GM21381 (cell line): ENCODE data around the gene PLPPR1.
"Not testable (repeated sequence)": the region's sequence is repeated elsewhere in the genome, so short reads cannot be mapped to it uniquely, and the experiment has no call there.

Source experiments
- ATAC-seq: cut with Tn5 transposase; IDR thresholded peaks from one replicate; pipeline ENCODE4 v1.9.1; 2021; ENCODE audit warnings: mild to moderate bottlenecking, moderate library complexity; ENCODE audit not compliant: unreplicated experiment

Gene PLPPR1

GRCh38 chr9:101274971-101275768 lies 246.6 kb downstream of the PLPPR1 start:
- no peak for ATAC-seq

DNA sequence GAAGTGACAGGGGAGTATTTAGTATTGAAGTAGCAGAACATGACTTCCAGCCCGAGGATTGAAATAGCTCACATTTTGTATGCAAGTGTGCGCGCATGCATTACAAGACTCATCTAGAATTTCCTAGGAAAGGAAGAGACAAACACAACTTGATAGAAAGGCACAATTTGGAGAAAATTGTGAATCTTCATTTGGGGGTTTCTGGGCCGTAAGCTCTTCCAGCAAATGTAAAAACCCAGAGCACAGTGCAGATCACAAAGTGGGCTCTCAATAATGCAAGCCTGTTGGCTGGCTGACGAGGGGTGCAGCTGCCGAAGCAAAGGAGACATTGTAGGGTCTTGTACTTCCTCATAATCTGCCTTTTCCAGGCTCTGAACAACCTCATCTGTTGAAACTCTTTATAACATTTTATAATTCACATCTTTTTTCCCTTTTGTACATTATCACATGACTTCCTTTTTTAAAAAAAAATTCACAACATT lies 247.3 kb downstream of the PLPPR1 start:
- no peak for ATAC-seq

DNA sequence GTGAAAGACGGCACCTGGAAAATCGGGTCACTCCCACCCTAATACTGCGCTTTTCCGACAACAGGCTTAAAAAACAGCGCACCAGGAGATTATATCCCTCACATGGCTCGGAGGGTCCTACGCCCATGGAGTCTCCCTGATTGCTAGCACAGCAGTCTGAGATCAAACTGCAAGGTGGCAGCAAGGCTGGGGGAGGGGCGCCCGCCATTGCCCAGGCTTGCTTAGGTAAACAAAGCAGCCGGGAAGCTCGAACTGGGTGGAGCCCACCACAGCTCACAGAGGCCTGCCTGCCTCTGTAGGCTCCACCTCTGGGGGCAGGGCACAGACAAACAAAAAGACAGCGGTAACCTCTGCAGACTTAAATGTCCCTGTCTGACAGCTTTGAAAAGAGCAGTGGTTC lies 262.5 kb downstream of the PLPPR1 start:
- ATAC-seq: not testable (repeated sequence)

DNA sequence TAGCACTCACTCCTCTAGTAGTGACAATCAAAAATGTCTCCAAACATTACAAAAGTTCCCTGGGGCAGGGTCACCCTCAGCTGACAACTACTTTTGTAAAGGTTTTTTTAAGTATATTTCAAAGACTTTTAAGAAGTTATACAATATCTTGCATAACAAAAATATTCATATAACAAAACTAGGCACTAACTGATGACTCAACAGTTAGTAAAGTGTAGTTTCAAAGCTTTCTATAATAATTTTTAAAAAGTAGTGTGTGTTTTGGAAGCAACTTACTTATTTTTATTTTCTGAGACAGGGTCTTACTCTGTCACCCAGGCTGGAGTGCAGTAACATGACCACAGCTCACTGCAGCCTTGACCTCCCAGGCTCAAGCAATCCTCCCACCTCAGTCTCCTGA lies 271.4 kb downstream of the PLPPR1 start:
- no peak for ATAC-seq

DNA sequence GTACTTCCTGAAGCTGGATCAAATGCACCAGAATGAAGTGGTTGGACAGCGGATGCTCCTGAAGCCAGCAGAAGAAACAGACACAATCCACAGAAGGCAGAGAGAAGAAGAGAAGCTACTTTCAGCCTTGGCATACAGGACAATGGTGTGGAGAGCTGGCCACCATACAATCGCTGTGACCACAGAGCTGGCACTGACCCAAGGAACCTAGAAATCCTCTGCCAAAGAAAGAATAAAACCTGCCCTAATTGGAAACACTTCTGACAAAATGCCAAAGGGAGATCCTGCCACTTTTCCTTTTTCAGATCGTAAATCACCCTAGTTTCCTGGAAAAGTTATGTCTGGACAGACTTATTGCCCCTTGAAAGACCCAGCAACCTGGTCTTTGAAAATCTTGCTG lies 278.5 kb downstream of the PLPPR1 start:
- no peak for ATAC-seq

DNA sequence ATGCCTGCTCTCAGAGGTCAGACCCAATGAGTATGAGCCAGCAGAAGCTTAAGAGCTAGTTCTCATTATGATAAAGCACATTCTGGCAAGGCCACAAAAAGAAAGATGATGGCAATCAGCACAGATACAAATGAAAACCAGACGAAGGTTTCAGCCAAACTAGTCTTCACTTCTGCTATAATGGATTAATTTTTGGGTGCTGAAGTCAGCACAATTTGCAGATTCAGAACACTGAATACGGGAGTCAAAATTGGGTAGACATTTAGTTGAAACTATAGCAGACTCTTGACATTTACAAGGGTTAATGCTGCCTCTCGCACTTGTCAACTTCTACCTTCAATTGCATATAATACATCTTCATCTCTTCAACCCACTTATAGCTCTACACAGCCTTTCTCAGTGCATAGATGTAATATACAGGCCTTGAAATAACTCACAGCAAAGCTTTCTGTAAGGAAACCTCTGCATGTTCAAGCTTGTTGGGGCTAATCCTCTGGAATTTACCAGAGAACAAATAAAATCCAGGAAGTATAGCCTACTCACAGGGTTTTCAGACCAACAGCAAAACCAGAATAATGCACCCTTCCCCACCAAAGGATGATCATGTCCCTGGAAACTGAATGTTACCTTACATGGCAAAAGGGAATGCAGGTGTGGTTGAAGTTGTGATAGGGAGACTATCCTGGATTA lies 279.1 kb downstream of the PLPPR1 start:
- ATAC-seq: no peak

DNA sequence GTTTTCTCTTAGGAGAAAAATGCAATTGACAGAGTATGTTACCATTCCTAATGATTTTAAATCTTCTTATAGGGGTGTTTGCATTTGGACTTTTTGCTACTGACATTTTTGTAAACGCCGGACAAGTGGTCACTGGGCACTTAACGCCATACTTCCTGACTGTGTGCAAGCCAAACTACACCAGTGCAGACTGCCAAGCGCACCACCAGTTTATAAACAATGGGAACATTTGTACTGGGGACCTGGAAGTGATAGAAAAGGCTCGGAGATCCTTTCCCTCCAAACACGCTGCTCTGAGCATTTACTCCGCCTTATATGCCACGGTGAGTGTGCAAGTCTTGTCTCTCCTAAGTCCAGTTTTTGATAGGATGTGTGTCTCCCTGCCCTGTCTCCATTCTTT lies 280.6 kb downstream of the PLPPR1 start:
- ATAC-seq: no peak

DNA sequence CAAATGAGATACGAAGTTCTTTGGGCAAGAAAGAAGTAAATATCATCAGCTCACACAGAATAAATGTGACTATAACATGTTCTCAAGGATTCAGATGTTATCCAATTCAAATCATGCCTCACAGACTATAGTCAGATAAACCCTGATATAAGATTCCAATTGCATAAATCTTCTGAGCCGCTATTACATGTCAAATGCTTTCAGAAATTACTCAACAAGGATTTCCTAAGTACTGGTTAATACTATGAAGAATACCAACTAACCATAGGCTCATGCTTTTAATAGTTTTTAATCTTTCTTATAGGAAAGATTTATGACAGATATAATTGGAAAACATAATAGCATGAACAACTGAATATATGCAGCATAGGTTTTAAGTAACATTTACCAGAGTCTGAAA lies 282.7 kb downstream of the PLPPR1 start:
- no peak for ATAC-seq

- peak; percentile 92 for ATAC-seq
These were observed 283.4 kb downstream of the PLPPR1 start for GRCh38 chr9:101311758-101312420.

DNA sequence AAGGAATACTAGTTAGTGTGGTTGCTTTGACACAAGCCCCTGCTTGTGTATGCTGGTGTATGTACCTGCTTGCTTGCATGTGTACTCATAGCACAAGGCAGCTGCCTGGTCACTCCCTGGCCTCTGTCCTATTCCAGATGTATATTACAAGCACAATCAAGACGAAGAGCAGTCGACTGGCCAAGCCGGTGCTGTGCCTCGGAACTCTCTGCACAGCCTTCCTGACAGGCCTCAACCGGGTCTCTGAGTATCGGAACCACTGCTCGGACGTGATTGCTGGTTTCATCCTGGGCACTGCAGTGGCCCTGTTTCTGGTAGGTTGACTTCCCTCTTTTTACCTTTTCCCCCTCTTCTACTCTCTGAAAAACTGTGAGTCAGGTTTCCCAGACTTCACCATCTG lies 284.1 kb downstream of the PLPPR1 start:
- no peak for ATAC-seq

DNA sequence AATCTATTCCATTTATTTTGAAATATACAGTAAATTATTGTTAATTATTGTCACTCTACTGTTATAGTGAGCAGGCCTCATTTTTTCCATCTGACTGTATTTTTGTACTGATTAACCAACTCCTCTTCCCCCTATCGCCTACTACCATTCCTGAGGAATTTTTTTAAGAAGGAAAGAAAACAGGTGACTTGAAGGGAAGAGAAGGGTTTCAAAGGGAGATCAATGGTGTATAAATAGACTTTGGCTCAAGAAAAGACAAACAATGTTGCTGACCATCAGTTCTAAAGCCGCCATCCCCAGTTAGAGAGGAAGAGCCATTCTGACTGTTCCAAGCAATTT lies 286.6 kb downstream of the PLPPR1 start:
- no peak for ATAC-seq

DNA sequence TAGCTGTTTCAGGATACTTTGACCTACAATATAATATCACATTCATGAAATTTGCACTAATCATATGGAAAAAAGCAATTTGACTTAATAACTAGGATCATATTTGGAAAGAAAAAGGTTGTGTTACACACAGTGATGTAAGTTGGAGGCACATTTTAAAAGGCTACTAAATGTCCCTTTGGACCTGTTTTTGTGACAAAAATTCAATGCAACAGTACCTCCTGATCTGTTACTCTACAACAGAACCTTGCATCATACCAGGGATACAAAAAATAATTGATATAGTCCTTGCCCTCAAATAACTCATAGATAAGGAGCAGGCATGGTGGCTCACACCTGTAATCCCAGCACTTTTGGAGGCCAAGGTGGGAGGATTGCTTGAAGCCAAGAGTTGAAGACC lies 289.2 kb downstream of the PLPPR1 start:
- ATAC-seq: no peak

GRCh38 chr9:101323129-101323528 lies 294.6 kb downstream of the PLPPR1 start:
- no peak for ATAC-seq

- ATAC-seq: no peak
These were observed 295.8 kb downstream of the PLPPR1 start for GRCh38 chr9:101324245-101324804.

DNA sequence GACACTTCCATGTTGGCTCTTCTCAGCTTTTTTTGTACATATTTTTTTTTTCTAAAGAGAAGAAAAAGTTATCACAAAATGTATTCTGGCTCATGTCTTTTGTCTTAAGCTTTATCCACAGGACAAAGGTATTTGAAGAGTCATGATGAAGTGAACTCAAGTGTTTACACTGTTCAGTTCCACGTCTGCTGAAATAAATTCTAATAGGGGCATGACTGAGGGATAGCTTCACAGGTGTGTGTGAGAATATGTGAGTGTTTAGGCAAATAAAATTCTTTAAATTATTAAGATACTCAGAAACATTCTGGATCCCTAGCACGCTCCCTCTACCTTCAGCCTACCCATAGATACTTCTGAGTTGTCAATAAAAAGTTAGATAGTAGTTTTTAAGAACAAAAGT lies 296.5 kb downstream of the PLPPR1 start:
- no peak for ATAC-seq

GRCh38 chr9:101326035-101326434 lies 297.5 kb downstream of the PLPPR1 start:
- ATAC-seq: no peak

- ATAC-seq: no peak
These were observed 298.0 kb downstream of the PLPPR1 start for GRCh38 chr9:101326501-101326900.

GRCh38 chr9:101327422-101327909 lies 298.9 kb downstream of the PLPPR1 start:
- not testable (repeated sequence) for ATAC-seq

DNA sequence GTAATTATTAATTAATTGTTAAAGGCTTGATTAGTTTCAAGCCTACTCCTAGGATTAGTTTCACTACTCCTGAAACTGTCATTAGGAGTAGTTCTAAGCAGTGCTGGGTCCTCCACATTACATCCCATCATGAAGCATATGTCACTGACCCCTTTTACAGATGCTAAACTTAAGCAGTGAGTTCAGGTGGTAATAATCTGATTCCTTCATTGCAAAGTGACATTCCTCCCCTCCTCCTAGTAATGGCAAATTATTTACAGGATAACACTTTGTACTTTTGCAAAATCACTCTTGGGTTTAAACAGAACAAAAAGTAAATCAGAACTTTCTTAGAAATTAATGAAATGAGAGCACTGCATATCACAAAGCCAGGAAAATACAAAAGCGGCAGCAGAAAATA lies 303.8 kb downstream of the PLPPR1 start:
- no peak for ATAC-seq

DNA sequence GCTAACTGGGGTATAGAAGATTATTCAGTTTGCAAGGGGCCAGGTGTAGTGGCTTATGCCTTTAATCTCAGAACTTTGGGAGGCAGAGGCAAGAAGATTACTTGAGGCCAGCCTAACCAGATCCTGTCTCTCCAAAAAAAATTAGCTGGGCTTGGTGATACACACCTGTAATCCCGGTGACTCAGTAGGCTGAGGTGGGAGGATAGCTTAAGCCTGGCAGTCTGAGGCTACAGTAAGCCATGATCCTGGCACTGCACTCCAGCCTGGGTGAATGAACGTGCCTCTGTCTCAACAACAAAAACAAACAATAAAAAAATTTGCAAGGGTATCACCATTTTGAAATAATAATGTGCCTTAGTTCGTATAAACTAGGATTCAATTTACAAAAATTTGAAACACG lies 305.0 kb downstream of the PLPPR1 start:
- ATAC-seq: no peak

DNA sequence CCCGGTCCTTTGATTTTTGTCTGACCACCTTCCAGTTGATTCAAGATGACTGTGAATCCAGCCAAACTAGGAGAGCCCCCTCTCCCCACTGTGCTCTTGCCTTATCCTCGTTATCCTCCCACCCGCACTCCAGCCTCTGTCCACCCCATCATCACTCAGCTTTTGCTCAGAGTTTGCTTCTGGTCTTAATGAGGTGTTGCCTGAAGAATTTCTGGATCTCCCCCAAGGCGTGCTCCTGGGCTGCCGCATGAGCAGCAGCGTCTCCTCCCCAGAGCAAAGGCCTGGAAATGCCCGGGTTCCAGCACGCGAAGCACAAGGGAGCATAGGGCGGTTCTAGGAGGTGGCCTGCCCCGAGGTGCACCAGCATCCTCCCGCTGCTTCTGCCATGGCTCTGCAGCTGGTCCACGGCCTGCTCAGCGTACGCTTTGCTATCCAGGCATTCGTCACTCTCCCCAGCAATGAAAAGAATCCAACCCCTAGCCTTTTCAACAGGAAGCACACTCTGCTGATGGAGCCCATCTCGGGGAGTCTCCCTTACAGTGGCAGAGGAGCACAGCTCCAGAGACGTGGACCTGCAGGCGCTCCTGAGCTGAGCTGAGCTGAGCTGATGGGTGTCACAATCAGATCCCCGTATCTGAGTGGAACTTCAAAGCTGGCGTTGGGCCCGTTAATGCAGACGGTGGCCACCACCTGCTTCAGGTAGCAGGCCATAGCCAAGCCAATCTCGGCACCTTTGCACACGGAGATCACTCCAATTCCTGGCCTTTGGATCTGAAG lies 305.6 kb downstream of the PLPPR1 start:
- ATAC-seq: no peak
